ENCODE results near the gene BUB1B. TPM values are rescaled to one million over a fixed set of nuclear protein-coding genes. Genes with fewer than 3 reads are reported as not detected.
"Not testable (repeated sequence)": the region's sequence is repeated elsewhere in the genome, so short reads cannot be mapped to it uniquely, and the experiment has no call there.

Gene BUB1B
- total and polyA plus RNA-seq, 4 donors, result 1.1 to 8.0 (median 2.1) TPM

GRCh38 chr15:40162552-40162951 is 1.7 kb downstream of the BUB1B start:
- H3K4me3 ChIP-seq, result no peak overlapping the region
- DNase-seq (no peak), ATAC-seq (ENCODE audit: insufficient read depth, low FRiP score) (no peak)
- H3K27ac ChIP-seq (ENCODE audit: low read depth in 1 of 2, low read length in 1 of 2), result no peak overlapping the region
- WGBS, 2 donors, result 86 to 90% methylated on average over 2 of the region's 2 CpGs
- no peaks in the 10 kb centered on the region for H3K9me3 ChIP-seq (ENCODE audit: control insufficient read depth in 4 of 4, insufficient read depth in 3 of 4, low read length in 3 of 4)
- peaks cover 0 to 28% (median 4%) of the 10 kb centered on the region in 5 donors for H3K4me1 ChIP-seq (ENCODE audit: control insufficient read depth in 5 of 5, insufficient read depth in 5 of 5, low read length in 5 of 5)
- no peak overlapping the region for H3K9ac ChIP-seq (ENCODE audit: insufficient read depth in 1 of 2, low read length in 2 of 2)
- TF ChIP-seq CTCF (IDR thresholded peaks at IDR 0.05; ENCODE audit: control extremely low read depth, extremely low read depth), result no peak
- no peaks in the 10 kb centered on the region for H3K27me3 ChIP-seq (ENCODE audit: control insufficient read depth in 3 of 3, insufficient read depth in 3 of 3, low read length in 2 of 3)
- peaks cover 0 to 5% (median 1%) of the 10 kb centered on the region in 4 donors for H3K36me3 ChIP-seq (ENCODE audit: control insufficient read depth in 4 of 4, insufficient read depth in 4 of 4, low read length in 4 of 4)

GRCh38 chr15:40163657-40164416 is 3.0 kb downstream of the BUB1B start:
- 83 to 91% methylated on average over 12 of the region's 12 CpGs for WGBS, 2 donors
- peaks cover 0 to 28% (median 4%) of the 10 kb centered on the region in 5 donors for H3K4me1 ChIP-seq (ENCODE audit: control insufficient read depth in 5 of 5, insufficient read depth in 5 of 5, low read length in 5 of 5)
- no peaks in the 10 kb centered on the region for H3K9me3 ChIP-seq (ENCODE audit: control insufficient read depth in 4 of 4, insufficient read depth in 3 of 4, low read length in 3 of 4)
- H3K36me3 ChIP-seq (ENCODE audit: control insufficient read depth in 4 of 4, insufficient read depth in 4 of 4, low read length in 4 of 4), result peaks cover 0 to 5% (median 1%) of the 10 kb centered on the region in 4 donors
- ATAC-seq (ENCODE audit: insufficient read depth, low FRiP score) (no peak), DNase-seq (no peak)
- no peak overlapping the region for H3K4me3 ChIP-seq
- H3K27me3 ChIP-seq (ENCODE audit: control insufficient read depth in 3 of 3, insufficient read depth in 3 of 3, low read length in 2 of 3), result no peaks in the 10 kb centered on the region
- no peak for TF ChIP-seq CTCF (IDR thresholded peaks at IDR 0.05; ENCODE audit: control extremely low read depth, extremely low read depth)
- no peak overlapping the region for H3K9ac ChIP-seq (ENCODE audit: insufficient read depth in 1 of 2, low read length in 2 of 2)
- no peak overlapping the region for H3K27ac ChIP-seq (ENCODE audit: low read depth in 1 of 2, low read length in 1 of 2)

GRCh38 chr15:40167374-40167773 is 6.5 kb downstream of the BUB1B start:
- ATAC-seq (ENCODE audit: insufficient read depth, low FRiP score); H3K9me3 ChIP-seq (ENCODE audit: control insufficient read depth in 4 of 4, insufficient read depth in 3 of 4, low read length in 3 of 4); DNase-seq; H3K4me3 ChIP-seq; H3K9ac ChIP-seq (ENCODE audit: insufficient read depth in 1 of 2, low read length in 2 of 2); H3K27ac ChIP-seq (ENCODE audit: low read depth in 1 of 2, low read length in 1 of 2); H3K27me3 ChIP-seq (ENCODE audit: control insufficient read depth in 3 of 3, insufficient read depth in 3 of 3, low read length in 2 of 3): not testable (repeated sequence)
- 96 to 97% methylated on average over 9 to 10 of the region's 10 CpGs for WGBS, 2 donors
- Histone ChIP-seq H3K36me3 (ENCODE audit: control insufficient read depth in 4 of 4, insufficient read depth in 4 of 4, low read length in 4 of 4) (peaks cover 0 to 14% (median 5%) of the 10 kb centered on the region in 4 donors), H3K4me1 (ENCODE audit: control insufficient read depth in 5 of 5, insufficient read depth in 5 of 5, low read length in 5 of 5) (peaks cover 0 to 11% (median 0%) of the 10 kb centered on the region in 5 donors)

- ATAC-seq (ENCODE audit: insufficient read depth, low FRiP score), result no peak
- WGBS, 2 donors, result 75 to 89% methylated on average over 3 of the region's 3 CpGs
- H3K27ac ChIP-seq (ENCODE audit: low read depth in 1 of 2, low read length in 1 of 2), result no peak overlapping the region
- H3K9me3 ChIP-seq (ENCODE audit: control insufficient read depth in 4 of 4, insufficient read depth in 3 of 4, low read length in 3 of 4), result no peaks in the 10 kb centered on the region
- H3K4me1 ChIP-seq (ENCODE audit: control insufficient read depth in 5 of 5, insufficient read depth in 5 of 5, low read length in 5 of 5), result no peaks in the 10 kb centered on the region
- no peak overlapping the region for H3K9ac ChIP-seq (ENCODE audit: insufficient read depth in 1 of 2, low read length in 2 of 2)
- no peaks in the 10 kb centered on the region for H3K27me3 ChIP-seq (ENCODE audit: control insufficient read depth in 3 of 3, insufficient read depth in 3 of 3, low read length in 2 of 3)
- H3K36me3 ChIP-seq (ENCODE audit: control insufficient read depth in 4 of 4, insufficient read depth in 4 of 4, low read length in 4 of 4), result peaks cover 0 to 13% (median 3%) of the 10 kb centered on the region in 4 donors
- DNase-seq, result no peak
- no peak for TF ChIP-seq CTCF (IDR thresholded peaks at IDR 0.05; ENCODE audit: control extremely low read depth, extremely low read depth)
- no peak overlapping the region for H3K4me3 ChIP-seq
Observed at GRCh38 chr15:40175160-40175559, 14.3 kb downstream of the BUB1B start.

Data from lung (tissue), 12 donors.